Measurements from ENCODE around the gene TEX2. TPM values are rescaled to one million over a fixed set of nuclear protein-coding genes. Genes with fewer than 3 reads are reported as not detected.
A peak's percentile ranks its signal among the peaks of the same experiment; 100 is the strongest.

The TEX2 gene
- total and polyA plus RNA-seq, 9 of the 15 experiments (the other 6 are each of a cell fraction or from before 2014, with no cell fraction given): 4.1 to 27.6 (median 19.3) TPM

DNA sequence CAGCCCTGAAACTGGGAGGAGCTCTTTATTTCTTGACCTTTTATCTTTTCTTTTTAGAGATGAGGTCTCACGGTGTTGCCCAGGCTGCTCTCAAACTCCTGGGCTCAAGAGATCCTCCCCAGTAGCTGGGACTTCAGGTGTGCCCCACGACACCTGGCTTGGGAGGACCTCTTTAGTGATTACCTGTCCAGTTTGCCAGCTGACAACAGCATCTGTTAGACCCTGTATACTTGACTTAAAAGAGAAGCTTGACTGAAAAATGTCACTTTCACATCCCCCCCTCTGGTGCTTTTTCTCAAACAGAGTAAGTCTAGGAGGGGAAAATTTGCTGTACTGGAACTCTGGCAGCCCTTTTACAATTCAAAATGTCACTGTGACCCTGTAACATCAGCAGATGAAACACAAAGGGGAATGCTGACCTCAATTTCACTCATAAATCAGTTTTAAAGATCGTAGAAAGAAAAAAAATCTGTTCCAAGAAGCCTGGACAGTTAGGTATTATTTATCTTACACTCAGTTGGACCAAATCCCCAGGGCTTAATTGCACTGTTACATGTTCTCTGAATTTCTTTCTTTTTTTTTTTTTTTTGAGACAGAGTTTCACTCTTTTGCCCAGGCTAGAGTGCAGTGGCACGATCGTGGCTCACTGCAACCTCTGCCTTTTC, 131.3 kb downstream of the TEX2 start:
- Histone ChIP-seq H3K4me3 (no peak overlapping the region), H3K4me2 (ENCODE audit: insufficient read depth, low read length) (no peak overlapping the region), H4K20me1 (replicated peaks; ENCODE audit: control insufficient read depth, insufficient read depth, low read length) (no peaks in the 10 kb centered on the region), H3K79me2 (ENCODE audit: control insufficient read depth, insufficient read depth, low read length) (peaks cover 27% of the 10 kb centered on the region), H3K9ac (ENCODE audit: insufficient read depth in 1 of 2, low read depth in 2 of 2, low read length in 2 of 2) (no peak overlapping the region), H3K27ac (ENCODE audit: extremely low read depth, low read depth, low read length) (no peak overlapping the region), H3K9me1 (ENCODE audit: control insufficient read depth, insufficient read depth, low read length) (peaks cover 3% of the 10 kb centered on the region), H3K9me3 (replicated peaks; ENCODE audit: control insufficient read depth, insufficient read depth, low read depth, low read length) (no peaks in the 10 kb centered on the region), H2AFZ (ENCODE audit: low read depth, low read length) (0 out of 2 replicates have a peak overlapping the region, but pooled peaks have one; percentile 7), H3K36me3 (ENCODE audit: control insufficient read depth, insufficient read depth, low read length) (no peaks in the 10 kb centered on the region), H3K27me3 (ENCODE audit: control insufficient read depth in 2 of 2, insufficient read depth in 2 of 2, low read length in 2 of 2) (no peaks in the 10 kb centered on the region), H3K4me1 (replicated peaks in 1 of 2; ENCODE audit: control insufficient read depth in 2 of 2, insufficient read depth in 2 of 2, low read length in 2 of 2) (peaks cover 16 to 19% of the 10 kb centered on the region in 2 experiments; a peak in 4 of 5 replicates)
- FAIRE-seq (no peak), ATAC-seq (no peak), DNase-seq (ENCODE audit: extremely low read depth in 1 of 4, low spot score in 3 of 4) (no peak)
- intact Hi-C loops (cut with micrococcal nuclease): loop anchor here (5.0 kb wide), 2 partner anchors 151 to 214 kb away; partner anchors contain the start of gene GH1
- no TSS peak for BruUV-seq (replicated peaks)
- CTCF ChIA-PET (ENCODE audit: low intra/inter-chr PET ratio): no interaction called here
- POLR2A ChIA-PET: interaction anchor here (0.8 to 3.9 kb wide), 5 partner anchors 11 to 106 kb away, joined by 4 to 35 read pairs (median 4); no protein-coding TSS in a partner anchor
- in situ Hi-C loops (cut with MboI): loop anchor here (5.0 to 10.0 kb wide), 3 partner anchors 69 to 219 kb away; partner anchors contain the start of gene CSHL1
- 58% methylated on average over 5 of the region's 5 CpGs for WGBS (ENCODE audit: insufficient coverage, low coverage, missing lambda C conversion rate)
- TF ChIP-seq HNRNPLL (IDR thresholded peaks at IDR 0.05; ENCODE audit: low read depth, low read length, poor library complexity, severe bottlenecking) (no peak), POLR2AphosphoS5 (IDR thresholded peaks at IDR 0.05; ENCODE audit: control insufficient read depth, insufficient read depth, low read depth, low read length) (no peak), ZNF263 (CRISPR knock-in tag; IDR thresholded peaks at IDR 0.05; ENCODE audit: borderline replicate concordance) (no peak), ZBED1 (IDR thresholded peaks at IDR 0.05) (no peak), RUNX1 (IDR thresholded peaks at IDR 0.05; ENCODE audit: low read depth) (no peak), ELF2 (CRISPR knock-in tag; IDR thresholded peaks at IDR 0.05) (no peak), HBP1 (CRISPR knock-in tag; IDR thresholded peaks at IDR 0.05) (no peak), ZNF785 (CRISPR knock-in tag; IDR thresholded peaks at IDR 0.05) (no peak), MIER1 (IDR thresholded peaks at IDR 0.05; ENCODE audit: low read depth) (no peak), ZNF76 (CRISPR knock-in tag; IDR thresholded peaks at IDR 0.05; ENCODE audit: borderline replicate concordance) (no peak), POLR3A (IDR thresholded peaks at IDR 0.05; ENCODE audit: borderline replicate concordance, extremely low read depth, insufficient read depth, insufficient read length) (no peak), ZNF696 (CRISPR knock-in tag; conservative IDR thresholded peaks at IDR 0.05) (no peak), BDP1 (IDR thresholded peaks at IDR 0.05; ENCODE audit: insufficient read depth, insufficient read length) (no peak), GTF2E2 (tag; IDR thresholded peaks at IDR 0.05) (no peak), MECOM (CRISPR knock-in tag; IDR thresholded peaks at IDR 0.05) (no peak), PHF8 (IDR thresholded peaks at IDR 0.05; ENCODE audit: borderline replicate concordance, low read length) (no peak)
- TF ChIP-seq, protein P1, sequence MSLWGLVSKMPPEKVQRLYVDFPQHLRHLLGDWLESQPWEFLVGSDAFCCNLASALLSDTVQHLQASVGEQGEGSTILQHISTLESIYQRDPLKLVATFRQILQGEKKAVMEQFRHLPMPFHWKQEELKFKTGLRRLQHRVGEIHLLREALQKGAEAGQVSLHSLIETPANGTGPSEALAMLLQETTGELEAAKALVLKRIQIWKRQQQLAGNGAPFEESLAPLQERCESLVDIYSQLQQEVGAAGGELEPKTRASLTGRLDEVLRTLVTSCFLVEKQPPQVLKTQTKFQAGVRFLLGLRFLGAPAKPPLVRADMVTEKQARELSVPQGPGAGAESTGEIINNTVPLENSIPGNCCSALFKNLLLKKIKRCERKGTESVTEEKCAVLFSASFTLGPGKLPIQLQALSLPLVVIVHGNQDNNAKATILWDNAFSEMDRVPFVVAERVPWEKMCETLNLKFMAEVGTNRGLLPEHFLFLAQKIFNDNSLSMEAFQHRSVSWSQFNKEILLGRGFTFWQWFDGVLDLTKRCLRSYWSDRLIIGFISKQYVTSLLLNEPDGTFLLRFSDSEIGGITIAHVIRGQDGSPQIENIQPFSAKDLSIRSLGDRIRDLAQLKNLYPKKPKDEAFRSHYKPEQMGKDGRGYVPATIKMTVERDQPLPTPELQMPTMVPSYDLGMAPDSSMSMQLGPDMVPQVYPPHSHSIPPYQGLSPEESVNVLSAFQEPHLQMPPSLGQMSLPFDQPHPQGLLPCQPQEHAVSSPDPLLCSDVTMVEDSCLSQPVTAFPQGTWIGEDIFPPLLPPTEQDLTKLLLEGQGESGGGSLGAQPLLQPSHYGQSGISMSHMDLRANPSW (CRISPR knock-in tag; IDR thresholded peaks at IDR 0.05): no peak
- TF ChIP-seq, protein P2, sequence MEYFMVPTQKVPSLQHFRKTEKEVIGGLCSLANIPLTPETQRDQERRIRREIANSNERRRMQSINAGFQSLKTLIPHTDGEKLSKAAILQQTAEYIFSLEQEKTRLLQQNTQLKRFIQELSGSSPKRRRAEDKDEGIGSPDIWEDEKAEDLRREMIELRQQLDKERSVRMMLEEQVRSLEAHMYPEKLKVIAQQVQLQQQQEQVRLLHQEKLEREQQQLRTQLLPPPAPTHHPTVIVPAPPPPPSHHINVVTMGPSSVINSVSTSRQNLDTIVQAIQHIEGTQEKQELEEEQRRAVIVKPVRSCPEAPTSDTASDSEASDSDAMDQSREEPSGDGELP (CRISPR knock-in tag; IDR thresholded peaks at IDR 0.05; ENCODE audit: borderline replicate concordance): no peak
